GM21526 (cell line): ENCODE data around the gene TAGLN3.
"Not testable (repeated sequence)": the region's sequence is repeated elsewhere in the genome, so short reads cannot be mapped to it uniquely, and the experiment has no call there.

Experiments used
- ATAC-seq: cut with Tn5 transposase; IDR thresholded peaks from one replicate; pipeline ENCODE4 v1.9.1; 2021; ENCODE audit warnings: moderate library complexity; ENCODE audit not compliant: unreplicated experiment, low FRiP score

TAGLN3 gene

DNA sequence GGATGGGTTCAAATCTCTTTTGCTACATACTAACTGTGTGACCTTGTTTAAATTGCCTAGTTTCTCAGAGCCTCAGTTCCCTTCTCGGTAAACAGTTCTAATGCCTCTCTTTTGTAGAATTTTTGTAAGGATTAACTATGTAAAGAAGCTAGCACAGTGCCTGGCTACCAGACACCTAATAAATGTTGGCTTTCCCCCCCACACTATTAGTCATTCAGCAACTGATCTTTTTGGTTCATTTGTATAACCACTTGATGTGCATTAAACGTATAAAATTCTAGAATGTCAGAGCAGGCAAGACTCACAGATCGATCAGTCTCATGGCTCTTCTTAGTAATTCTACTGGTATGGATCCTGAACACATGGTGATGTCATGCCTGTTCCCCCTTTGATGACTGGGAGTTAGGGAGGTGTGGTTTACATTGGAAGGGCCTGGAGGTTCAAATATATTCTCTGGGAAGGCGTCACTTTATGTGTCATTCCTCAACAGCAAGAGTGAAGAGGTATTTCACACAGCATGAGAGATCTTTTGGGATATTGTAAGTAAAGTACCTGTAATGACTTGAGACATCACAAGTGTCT lies 6.5 kb downstream of the TAGLN3 start:
- ATAC-seq: no peak

DNA sequence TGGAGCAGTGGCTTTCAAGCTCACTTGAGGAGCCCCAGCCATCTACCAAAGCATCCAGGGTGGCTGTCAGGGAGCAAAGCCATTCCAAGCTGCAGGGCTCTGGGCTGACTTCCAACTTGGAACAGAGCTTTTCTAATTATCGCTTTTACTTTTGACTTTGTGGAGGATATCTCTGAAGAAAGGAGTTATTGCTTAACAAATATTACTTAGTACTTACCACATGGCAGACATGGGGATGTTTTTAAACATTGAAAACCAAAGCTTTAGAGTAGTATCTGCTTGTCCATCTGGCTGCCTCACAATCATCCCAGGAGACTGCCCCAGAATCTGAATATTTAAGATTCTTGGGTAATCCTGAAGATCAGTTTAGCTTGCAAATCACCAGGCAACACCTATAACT lies 8.9 kb downstream of the TAGLN3 start:
- ATAC-seq: no peak

DNA sequence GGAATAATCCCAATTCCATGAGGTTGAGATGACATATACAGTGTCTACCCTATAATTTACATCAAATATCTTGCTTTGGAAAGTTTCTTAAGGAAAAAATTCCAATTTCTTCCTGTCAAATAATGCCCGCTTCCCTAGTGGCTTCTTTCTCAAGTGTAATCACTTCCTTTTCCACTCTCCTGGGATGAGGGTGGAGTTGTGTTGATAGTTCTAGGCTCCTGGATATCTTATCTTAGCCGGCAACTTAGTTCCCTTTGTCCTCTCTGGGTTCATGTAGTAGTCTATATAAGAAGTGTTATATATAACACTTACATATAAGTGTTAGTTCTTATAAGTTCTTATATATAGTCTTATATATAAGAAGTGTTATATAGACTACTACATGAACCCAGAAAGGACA lies 10.9 kb downstream of the TAGLN3 start:
- ATAC-seq: no peak

DNA sequence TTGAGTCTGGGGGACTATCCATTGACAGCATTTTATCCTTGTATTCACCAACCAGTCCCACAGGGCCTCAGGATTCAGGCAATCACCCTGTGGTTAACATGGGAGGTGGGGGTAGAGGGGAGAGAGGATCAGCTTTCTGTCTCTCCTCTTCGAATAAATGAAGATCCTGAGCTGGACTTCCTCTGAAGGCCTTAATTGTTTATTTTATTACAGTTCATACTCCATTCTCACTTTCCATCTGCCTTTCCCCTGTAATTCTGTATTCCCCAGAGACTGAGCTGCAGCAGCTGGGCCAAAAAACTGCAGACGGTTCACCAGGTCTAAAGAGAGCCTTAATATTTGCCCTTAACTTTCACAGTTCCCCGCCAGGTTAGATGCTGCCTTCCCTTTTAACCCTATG lies 11.9 kb downstream of the TAGLN3 start:
- ATAC-seq: no peak

DNA sequence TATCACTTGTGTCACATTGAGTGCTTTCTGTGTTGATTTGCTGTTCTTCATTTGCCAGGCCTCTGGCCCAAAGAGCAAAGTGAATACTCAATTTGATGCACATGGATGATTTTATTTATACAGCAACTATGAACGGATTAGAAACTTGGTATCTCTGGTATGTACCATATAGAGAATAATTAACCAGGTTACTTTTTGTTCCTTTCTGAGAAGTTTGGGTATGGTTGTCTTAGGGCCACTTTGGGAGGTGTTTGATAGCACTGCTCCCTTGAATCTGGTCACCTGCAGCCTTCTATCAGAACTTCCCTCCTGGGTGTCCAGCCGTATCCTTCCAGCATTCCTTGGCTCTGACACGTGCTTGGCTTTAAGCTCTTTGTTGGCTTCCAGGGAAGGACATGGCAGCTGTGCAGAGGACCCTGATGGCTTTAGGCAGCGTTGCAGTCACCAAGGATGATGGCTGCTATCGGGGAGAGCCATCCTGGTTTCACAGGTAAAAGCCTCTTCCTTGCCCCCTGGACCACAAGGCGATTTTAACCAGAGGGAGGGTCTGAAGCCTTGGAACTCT lies 12.7 kb downstream of the TAGLN3 start:
- no peak for ATAC-seq

DNA sequence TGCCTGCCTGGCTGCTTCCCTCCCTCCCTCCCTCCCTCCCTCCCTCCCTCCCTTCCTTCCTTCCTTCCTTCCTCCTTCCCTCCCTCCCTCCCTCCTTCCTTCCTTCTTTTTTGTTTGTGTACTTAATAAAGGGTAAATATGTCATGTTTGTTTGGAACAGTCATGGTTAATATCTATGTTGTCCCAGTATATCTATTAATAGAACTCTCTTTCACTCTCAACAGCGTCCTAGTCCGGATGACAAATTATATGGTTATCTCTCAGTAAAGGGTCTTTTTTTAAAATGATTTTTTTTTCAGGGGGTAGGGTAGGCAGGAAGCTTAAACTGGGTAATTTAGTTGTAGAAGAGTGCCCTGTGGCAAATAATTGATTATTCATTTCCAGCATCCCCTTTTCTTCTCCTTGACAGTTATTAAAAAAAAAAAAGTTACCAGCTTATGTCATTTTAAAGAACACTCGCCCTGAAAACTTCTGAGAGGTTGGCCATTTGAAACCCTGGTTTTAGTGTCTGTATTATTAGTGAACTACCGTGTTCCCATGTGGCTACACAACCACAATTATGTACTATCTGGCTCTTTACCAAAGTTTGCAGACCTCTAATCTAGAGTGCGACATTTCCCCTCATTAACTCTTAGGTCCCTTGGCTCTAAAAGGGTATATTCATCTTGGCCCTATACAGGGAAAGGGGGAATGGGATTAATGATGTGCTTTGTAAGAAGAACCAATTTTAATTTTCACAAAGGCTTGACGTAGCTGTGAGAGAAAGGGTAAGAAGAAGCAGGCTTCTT lies 13.7 kb downstream of the TAGLN3 start:
- no peak for ATAC-seq

DNA sequence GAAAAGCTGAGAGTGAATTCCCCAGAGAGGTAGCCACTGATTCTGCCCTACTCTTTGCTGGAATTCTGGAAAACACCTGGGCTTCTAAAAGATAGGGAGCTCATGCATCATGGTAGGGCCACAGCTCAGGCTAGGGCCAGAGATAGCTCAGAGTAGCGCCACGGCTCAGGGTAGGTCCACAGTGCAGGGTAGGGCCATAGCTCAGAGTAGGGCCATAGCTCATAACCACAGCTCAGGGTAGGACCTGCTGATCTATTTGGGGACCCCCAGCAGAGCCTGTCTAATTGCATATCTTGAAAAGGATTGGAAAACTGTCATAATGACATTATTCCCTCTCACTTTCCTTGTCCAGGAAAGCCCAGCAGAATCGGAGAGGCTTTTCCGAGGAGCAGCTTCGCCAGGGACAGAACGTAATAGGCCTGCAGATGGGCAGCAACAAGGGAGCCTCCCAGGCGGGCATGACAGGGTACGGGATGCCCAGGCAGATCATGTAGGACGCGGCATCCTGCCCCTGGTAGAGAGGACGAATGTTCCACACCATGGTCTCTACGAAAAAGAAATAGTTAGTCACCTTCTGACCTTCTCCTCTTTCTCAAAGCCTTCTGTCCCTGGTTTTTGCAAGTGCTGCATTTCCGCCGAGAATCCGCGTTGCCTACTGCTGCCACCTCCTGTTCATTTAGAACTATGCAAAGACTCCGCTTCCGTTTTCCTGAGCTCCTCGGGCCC lies 14.5 kb downstream of the TAGLN3 start:
- ATAC-seq: no peak

DNA sequence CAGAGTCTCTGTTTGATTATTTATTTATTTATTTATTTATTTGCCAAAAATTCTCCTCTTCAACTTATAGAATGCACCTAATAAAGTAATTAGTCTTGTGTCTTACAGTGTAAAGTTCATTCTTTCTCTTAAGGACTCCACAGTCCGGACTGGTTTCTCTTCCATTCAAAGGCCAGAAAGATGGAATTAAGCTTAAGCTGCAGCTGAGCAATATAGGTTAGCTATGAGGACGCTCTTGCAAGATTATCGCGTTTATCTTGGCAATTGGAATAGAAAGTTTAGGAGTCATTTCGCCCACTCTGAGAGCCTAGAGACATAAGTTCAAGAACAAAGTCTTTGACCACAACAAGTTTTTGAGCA lies 15.0 kb downstream of the TAGLN3 start:
- ATAC-seq: no peak

DNA sequence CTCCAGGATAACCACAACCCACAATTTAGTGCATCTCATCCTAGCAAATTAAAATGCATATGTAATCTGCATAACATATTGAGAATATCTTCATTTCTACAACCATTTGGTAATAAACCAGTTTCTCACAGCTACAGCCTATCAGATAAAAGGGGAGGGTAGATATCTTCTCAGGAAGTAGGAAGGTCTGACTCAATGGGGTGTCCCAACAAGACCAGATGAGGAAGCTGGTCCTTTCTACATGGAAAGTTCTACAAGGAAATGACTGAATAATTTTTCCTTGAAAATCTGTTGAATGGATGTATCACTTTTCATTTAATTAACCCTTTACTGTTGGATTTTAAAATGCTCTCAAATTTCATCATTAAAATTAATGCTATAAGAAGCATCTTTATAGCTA lies 18.4 kb downstream of the TAGLN3 start:
- ATAC-seq: no peak

DNA sequence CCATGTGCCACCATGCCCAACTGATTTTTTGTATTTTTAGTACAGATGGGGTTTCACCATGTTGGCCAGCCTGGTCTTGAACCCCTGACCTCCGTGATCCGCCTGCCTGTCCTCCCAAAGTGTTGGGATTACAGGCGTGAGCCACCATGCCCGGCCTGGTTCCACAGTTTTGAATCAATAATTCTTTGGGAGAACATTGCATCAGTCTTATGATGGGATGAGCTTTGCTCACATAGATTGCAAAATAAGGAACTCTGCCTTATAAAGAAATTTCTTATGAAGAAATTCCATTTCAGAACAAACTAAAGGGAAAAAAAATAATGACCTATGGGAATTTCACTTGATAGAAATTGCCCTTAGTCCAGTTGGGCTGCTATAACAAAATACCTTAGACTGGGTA lies 20.0 kb downstream of the TAGLN3 start:
- no peak for ATAC-seq

DNA sequence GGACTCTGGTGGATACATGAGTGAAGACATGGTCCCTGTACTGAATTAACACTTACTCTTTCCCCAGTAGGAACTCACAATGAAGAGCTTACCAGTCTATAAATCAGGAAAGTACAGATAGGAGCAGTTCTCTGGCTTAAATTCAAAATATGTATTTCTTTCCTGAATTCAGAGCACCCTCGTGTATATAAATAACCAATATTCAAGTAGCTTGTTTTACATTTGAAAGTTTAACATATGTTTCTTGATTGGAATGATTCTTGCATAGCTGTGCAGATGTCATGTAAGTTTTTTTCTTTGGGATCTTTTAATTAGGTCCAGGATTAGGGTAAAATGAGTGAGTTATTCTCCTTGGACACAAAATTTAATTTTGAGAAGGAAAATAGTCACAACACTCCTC lies 21.0 kb downstream of the TAGLN3 start:
- ATAC-seq: no peak

DNA sequence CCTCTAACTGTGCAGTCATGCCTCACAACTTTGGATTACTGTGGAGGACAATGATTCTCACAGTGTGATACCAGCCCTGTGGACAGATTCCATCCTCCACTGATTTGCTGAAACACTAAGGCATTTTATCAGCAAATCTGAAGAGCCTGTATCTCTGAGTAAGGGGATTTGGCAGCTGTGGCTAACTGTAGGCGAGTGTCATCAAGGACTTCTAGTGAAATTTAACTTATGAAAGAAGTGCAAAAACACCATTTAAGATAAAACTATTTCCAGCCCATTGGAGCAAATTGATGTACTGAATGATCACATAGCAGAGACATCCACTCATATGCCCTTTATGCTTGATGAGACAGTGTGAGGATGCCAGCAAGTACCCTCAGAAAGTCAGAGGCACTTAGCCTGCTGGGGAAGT lies 22.0 kb downstream of the TAGLN3 start:
- no peak for ATAC-seq

DNA sequence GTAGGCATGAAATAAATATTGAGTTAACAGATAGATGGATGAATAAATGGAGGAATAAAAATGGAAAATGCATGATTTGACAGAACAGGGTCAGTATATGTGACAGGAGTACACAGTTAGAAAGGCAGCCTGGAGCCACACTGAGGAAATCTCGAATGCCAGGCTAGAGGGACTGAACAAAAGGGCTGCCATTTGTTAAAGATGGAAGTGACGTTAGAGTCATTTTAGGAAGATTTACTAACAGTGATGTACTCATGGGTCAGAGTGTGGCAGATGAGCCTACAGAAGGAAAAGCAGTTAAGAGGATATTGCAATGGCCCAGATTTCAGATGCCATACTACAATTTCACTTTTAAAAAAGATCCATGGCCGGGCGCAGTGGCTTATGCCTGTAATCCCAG lies 28.4 kb downstream of the TAGLN3 start:
- no peak for ATAC-seq

DNA sequence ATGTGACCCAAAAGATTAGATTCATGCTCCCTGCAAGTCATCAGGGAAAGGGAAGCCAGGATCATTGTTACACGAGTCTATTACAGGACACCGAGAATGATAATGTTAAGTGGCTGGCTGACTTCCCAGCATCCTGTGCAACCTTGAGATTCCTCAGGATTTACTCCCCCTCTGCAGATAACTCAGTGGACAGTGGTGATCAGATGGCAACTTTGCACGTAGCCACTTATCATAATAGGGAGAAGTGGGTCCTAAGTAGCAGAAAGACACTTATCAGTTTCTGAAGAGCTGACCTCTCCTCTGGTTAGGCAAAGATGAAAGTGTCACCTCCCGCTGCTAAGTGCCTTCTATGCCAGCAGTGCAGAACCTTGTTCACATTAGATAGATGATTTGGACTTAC lies 29.1 kb downstream of the TAGLN3 start:
- no peak for ATAC-seq

DNA sequence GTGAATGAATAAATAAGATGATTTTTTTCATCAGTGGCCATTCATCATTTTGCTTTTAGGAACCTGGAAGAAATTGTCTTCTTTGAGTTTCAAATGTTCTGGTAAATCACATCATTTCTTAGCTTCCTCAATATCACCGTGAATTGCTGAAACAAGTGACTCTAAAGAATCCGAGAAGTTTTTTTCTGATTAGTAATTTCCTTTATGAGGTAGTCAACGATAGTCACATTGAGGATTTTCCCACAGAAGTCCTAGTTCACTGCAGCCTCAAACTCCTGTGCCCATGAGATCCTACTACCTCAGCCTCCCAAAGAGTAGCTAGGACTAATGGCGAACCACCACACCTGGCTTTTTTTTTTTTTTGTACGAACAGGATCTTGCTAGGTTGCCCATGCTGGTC lies 32.2 kb downstream of the TAGLN3 start:
- no peak for ATAC-seq

DNA sequence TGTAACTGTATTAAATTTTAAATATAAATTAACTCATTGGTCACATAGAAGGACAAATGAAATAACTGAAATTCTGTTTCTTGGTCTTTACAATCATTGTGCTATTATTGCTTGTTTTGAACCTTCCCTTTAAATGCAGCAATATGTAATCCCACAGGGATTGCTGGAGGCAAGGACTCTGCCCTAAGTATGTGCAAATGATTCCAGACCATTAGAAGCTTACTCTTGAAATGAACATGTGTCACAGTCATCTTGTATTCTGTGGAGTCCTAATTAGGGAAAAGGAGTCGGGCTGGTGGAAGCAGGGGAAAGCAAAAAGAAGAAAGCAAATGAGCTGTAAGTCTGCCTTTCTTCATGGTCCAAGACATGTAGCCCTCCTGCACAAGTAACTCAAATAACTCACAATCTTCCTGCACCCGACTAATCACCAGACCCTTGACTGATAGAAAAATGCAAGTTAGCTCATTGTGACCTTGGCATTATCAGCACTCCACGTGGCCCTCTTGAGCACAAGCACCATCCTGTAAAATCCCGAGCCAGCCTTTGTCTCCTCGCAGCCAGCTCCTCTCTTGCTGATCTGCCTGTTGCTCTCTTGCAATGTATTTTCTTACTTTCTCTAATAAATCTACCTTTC lies 33.5 kb downstream of the TAGLN3 start:
- no peak for ATAC-seq

DNA sequence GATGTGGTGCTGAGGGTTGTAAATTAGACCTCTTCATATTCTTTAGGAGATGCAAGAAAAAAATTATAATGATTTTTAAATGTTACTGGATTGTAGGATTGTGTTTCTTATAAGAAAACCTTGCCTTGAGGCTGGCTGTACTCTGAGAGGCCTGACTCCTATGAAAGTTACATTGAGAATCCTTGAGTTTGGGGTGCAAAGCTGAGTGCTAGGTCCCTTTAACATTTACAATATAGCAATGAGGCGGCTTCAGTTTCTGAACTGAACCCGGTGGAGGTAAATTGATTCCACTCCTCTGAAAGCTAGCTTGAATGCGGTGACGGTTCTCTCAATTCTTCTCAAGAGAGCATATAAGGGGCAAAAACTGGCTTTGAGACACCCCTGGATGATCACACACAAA lies 35.7 kb downstream of the TAGLN3 start, which contains the start of gene TMPRSS7:
Gene TMPRSS7 (plus strand): TSS at position 301 of the 400 bp plus-strand sequence. CDS start 110 bp downstream, outside the sequence.
- ATAC-seq: no peak

DNA sequence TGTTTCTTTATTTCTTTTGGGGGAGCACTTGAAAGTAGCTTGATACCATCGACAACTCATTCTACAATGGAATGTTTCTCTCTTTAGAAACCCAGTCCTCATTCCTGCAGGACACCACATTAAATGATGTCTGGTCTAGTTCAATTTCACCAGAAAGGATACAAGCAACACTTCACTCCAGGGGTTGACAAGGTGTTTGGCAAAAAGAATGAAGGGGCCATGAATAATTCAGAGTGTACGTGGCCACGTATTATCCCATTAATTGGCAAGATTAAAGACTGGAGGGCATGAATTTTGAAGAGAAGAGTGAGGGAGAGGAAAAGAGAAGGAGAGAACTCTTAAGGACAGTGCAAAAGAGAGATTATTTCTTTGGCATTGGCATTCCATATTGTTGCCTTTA lies 36.5 kb downstream of the TAGLN3 start:
- no peak for ATAC-seq

DNA sequence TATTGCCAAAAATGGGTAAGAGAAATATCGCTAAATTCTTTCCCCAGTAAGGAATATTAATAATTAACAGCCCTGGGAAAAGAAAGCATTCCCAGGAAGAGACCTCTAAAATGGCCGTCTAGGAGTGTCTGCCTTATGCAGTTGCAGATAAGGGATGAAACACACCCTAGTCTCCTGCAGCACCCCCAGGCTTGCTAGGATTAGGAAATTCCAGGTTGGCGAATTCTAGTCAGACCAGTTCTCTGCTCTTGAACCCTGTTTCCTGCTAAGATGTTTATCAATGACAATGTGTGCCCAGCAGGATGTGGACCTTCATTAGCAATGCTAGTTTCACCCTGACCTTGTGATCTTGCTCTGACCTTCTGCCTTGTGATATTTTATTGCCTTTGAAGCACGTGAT lies 38.5 kb downstream of the TAGLN3 start:
- ATAC-seq: not testable (repeated sequence)

DNA sequence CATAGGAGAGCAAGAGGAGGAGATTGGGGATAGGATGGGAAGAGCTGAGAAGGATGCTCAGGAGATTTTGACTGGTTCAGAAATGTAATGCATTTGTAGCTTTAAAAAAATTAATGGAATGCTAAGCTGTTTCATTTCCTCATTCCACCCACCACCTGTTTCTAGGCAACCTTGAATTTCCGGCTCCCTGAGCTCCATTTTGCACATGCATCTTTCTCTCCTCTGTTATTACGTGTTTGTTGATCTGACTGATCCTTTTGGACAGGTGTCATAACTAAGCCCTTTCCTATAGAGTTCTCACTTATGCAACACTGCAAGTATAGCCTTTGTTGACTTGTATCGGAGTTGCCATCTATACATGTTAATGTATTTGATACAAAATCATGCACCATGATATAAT lies 40.1 kb downstream of the TAGLN3 start:
- ATAC-seq: no peak

DNA sequence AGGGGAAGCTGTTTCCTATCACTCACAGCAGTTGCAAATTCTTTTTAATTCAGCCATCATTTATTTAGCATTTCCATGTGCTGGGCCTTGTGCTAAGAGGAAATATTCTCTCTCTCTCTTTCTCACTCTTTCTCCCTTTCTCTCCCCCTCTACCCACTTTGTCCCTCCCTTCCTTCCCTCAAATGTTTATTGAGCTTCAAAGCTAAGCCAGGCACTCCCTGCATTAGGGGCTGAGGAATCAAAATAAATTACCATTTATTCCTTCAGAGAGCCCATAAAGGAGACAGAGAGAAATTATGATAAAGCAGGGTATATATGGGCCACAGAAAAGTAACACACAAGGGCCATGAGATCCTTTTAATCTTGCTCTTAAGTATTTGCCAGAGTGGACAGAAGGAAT lies 42.6 kb downstream of the TAGLN3 start:
- no peak for ATAC-seq
